ENCODE results near the gene MADD. TPM values are rescaled to one million over a fixed set of nuclear protein-coding genes. Genes with fewer than 3 reads are reported as not detected.

Gene MADD
- total RNA-seq, 2 experiments from 2014 or later, result 96.3 to 98.4 TPM

DNA sequence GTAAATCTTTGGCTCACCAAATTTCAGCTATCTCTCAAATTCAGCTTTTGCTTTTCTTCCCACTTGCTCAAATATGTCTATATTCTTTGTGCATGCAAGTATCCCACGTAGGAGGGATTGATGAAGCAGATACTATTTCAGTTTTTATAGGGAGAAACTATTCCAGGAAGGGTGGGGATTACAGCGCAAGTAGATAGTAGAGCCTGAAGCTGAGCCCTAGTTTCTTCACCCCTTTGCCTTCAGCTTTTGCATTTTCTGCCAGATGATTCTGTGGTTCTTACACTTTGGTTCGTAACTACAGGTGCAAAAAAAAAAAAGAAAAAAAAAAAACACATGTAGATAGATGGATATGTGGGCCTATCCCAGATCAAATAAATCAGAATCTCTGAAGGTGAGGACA is 18.2 kb upstream of the MADD start:
- no peak overlapping the region for H3K27ac Mint-ChIP-seq
- ChIA-PET CTCF (interaction anchor here (5.6 kb wide), 1 partner anchor 7 kb away, joined by 68 read pairs; the partner anchor contains the start of gene NR1H3), POLR2A (interaction anchor here (0.6 to 1.2 kb wide), 2 partner anchors 15 to 63 kb away, joined by 3 to 4 read pairs; no protein-coding TSS in a partner anchor)
- peaks cover 34% of the 10 kb centered on the region for H3K4me1 Mint-ChIP-seq (ENCODE audit: low read depth)
- H3K9me3 Mint-ChIP-seq (ENCODE audit: insufficient read depth), result no peaks in the 10 kb centered on the region
- DNase-seq (no peak), ATAC-seq (no peak)
- H3K4me3 Mint-ChIP-seq, result no peak overlapping the region
- peaks cover 10% of the 10 kb centered on the region for H3K36me3 Mint-ChIP-seq (ENCODE audit: low read depth)
- no peaks in the 10 kb centered on the region for H3K27me3 Mint-ChIP-seq (ENCODE audit: low read depth)

DNA sequence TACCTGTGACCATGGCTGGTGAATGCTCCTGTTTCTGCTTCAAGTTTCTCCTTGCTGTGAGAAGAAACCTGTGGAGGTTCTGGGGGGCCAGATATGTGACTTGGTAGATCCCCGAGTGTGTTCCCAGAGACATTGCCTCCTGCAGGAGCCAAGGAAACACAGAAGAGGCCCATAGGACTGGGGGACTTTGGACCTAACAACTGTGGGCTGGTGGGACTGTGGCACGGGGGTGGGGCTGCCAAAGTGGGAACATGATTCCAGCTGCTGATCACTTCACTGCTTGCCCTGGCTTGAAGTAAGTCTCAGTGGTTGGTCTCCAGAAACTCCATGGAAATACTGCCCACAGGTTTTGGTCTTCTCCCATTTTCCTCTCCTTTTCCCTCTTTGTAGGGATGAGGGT is 16.3 kb upstream of the MADD start:
- ChIA-PET POLR2A (interaction anchor here (0.7 kb wide), 2 partner anchors 9 to 12 kb away, joined by 3 read pairs; no protein-coding TSS in a partner anchor), CTCF (no interaction called here)
- peaks cover 2% of the 10 kb centered on the region for H3K36me3 Mint-ChIP-seq (ENCODE audit: low read depth)
- H3K4me1 Mint-ChIP-seq (ENCODE audit: low read depth), result peaks cover 31% of the 10 kb centered on the region
- DNase-seq (no peak), ATAC-seq (no peak)
- H3K4me3 Mint-ChIP-seq, result no peak overlapping the region
- H3K27me3 Mint-ChIP-seq (ENCODE audit: low read depth), result no peaks in the 10 kb centered on the region
- no peak overlapping the region for H3K27ac Mint-ChIP-seq
- no peaks in the 10 kb centered on the region for H3K9me3 Mint-ChIP-seq (ENCODE audit: insufficient read depth)

DNA sequence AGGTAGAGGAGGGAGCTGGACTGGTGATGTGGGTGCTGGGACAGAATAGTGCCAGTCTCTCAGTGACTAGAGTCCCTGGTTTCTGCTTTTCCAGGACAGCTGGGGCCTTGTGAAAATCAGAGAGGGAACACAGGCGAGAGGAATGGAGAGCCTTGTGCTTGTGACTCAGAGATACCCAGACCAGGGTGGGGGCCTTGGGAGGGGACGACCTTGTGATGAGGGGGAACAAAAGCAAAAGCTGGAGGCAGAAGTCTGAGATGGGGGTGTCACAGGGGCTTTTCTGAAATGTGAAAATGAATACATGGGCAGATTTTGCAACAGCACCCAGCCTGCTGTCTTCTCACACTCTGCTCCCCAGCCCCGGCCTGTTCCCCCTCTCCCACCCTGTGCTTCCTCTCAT is 15.5 kb upstream of the MADD start:
- Mint-ChIP-seq H3K27me3 (ENCODE audit: low read depth) (no peaks in the 10 kb centered on the region), H3K4me3 (no peak overlapping the region), H3K36me3 (ENCODE audit: low read depth) (peaks cover under 1% of the 10 kb centered on the region), H3K9me3 (ENCODE audit: insufficient read depth) (no peaks in the 10 kb centered on the region), H3K4me1 (ENCODE audit: low read depth) (peaks cover 35% of the 10 kb centered on the region), H3K27ac (no peak overlapping the region)
- CTCF ChIA-PET, result no interaction called here
- no peak for DNase-seq
- POLR2A ChIA-PET, result interaction anchor here (0.7 kb wide), 2 partner anchors 9 to 13 kb away, joined by 3 read pairs; no protein-coding TSS in a partner anchor
- no peak for ATAC-seq

DNA sequence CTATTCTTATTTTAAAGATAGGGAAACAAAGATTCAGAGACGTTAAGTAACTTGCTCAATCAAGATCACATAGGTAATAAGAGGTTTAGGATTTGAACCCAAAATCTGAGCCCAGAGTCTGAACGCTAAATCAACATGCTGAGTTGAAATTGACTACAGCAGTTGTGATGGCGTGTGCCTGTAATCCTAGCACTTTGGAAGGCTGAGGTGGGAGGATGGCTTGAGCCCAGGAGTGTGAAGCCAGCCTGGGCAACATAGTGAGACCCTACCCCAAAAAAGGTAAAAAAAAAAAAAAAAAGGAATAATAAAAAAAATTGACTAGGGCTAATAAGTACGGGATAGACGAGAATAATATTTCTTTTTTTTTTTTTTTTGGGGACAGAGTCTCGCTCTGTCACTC is 13.6 kb upstream of the MADD start:
- CTCF ChIA-PET, result interaction anchor here (3.9 to 4.7 kb wide), 3 partner anchors 8 to 78 kb away, joined by 54 to 68 read pairs (median 54); partner anchors contain the start of genes ACP2, ARFGAP2 and MADD

DNA sequence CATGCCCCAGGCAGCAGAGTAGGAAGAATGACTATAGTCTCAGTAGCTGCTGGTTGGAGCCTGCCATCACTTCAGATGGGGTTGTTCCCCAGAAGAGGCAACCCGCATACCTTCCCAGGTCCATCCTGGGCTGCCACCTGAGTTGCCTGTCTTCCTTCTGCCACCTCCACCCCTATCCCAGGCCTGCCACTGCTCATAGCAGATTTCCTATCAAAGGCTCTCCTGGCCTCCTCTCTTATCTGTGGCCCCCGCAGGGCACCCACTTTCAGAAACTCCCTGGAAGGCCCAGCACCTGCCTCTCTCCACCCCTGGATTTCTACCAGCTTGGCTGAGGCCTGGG is 12.8 kb upstream of the MADD start:
- ChIA-PET POLR2A (interaction anchor here (0.6 to 3.7 kb wide), 5 partner anchors 8 to 131 kb away, joined by 3 to 17 read pairs (median 4); partner anchors contain the start of genes ACP2 and DDB2), CTCF (interaction anchor here (3.9 to 4.7 kb wide), 3 partner anchors 8 to 79 kb away, joined by 54 to 68 read pairs (median 54); partner anchors contain the start of genes ACP2, ARFGAP2 and MADD)
- ATAC-seq (no peak), DNase-seq (no peak)
- Mint-ChIP-seq H3K27ac (no peak overlapping the region), H3K36me3 (ENCODE audit: low read depth) (peaks cover 2% of the 10 kb centered on the region), H3K4me3 (no peak overlapping the region), H3K9me3 (ENCODE audit: insufficient read depth) (no peaks in the 10 kb centered on the region), H3K27me3 (ENCODE audit: low read depth) (no peaks in the 10 kb centered on the region), H3K4me1 (ENCODE audit: low read depth) (peaks cover 34% of the 10 kb centered on the region)

More for the DNA sequence above, 13.6 kb upstream of the MADD start:
- POLR2A ChIA-PET, result interaction anchor here (0.6 kb wide), 1 partner anchor 132 kb away, joined by 3 read pairs; no protein-coding TSS in a partner anchor
- Mint-ChIP-seq H3K4me1 (ENCODE audit: low read depth) (peaks cover 37% of the 10 kb centered on the region), H3K27ac (no peak overlapping the region), H3K4me3 (no peak overlapping the region), H3K36me3 (ENCODE audit: low read depth) (no peaks in the 10 kb centered on the region), H3K27me3 (ENCODE audit: low read depth) (no peaks in the 10 kb centered on the region), H3K9me3 (ENCODE audit: insufficient read depth) (no peaks in the 10 kb centered on the region)
- ATAC-seq (no peak), DNase-seq (no peak)

DNA sequence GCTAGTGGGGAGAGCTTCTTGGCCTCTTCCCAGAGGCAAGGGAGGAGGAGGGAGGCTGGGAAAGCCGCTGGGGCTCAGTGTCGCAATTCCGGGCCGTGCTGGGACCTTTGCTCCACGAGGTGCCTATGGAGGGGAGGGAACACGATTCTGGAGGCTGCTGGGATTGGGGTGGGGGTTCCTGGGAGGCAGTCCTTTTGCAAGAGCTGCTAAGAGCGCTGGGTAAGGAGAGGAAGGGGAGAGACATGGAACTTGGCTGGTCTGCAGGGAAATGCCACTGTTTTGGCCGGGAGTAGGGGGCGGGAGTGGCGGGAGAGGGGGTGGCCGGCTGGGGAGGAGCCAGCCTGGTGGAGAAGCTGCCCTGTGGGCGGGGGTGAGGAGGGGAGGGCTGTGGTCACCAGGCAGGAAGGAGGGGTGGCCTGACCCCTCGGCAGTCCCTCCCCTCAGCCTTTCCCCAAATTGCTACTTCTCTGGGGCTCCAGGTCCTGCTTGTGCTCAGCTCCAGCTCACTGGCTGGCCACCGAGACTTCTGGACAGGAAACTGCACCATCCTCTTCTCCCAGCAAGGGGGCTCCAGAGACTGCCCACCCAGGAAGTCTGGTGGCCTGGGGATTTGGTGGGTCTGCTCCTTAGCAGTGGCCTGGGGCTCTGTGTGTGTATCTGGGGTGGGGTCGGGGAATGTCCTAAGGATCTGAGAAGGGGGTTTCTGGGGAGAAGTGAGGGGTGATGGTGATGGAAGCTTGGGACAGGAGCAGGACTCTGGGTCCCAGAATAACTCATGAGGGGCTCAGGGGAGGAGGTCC is 12.2 kb upstream of the MADD start, which contains the start of gene NR1H3:
Gene NR1H3 (plus strand): TSS at position 480 of the 800 bp plus-strand sequence. CDS start 1,221 bp downstream, outside the sequence.
- Mint-ChIP-seq H3K27me3 (ENCODE audit: low read depth) (no peaks in the 10 kb centered on the region), H3K9me3 (ENCODE audit: insufficient read depth) (no peaks in the 10 kb centered on the region), H3K4me3 (no peak within 1 kb of the TSS), H3K36me3 (ENCODE audit: low read depth) (peaks cover 2% of the 10 kb centered on the region), H3K4me1 (ENCODE audit: low read depth) (peaks cover 34% of the 10 kb centered on the region), H3K27ac (peak within 1 kb of the TSS; percentile 53)
- POLR2A ChIA-PET, result interaction anchor here (1.2 to 3.7 kb wide), 5 partner anchors 9 to 43 kb away, joined by 3 to 17 read pairs (median 5); partner anchors contain the start of genes ACP2 and DDB2
- no peak for DNase-seq
- ATAC-seq, result peak; percentile 25
- CTCF ChIA-PET, result interaction anchor here (3.4 to 4.7 kb wide), 4 partner anchors 9 to 79 kb away, joined by 29 to 68 read pairs (median 54); partner anchors contain the start of genes ACP2, ARFGAP2 and MADD

DNA sequence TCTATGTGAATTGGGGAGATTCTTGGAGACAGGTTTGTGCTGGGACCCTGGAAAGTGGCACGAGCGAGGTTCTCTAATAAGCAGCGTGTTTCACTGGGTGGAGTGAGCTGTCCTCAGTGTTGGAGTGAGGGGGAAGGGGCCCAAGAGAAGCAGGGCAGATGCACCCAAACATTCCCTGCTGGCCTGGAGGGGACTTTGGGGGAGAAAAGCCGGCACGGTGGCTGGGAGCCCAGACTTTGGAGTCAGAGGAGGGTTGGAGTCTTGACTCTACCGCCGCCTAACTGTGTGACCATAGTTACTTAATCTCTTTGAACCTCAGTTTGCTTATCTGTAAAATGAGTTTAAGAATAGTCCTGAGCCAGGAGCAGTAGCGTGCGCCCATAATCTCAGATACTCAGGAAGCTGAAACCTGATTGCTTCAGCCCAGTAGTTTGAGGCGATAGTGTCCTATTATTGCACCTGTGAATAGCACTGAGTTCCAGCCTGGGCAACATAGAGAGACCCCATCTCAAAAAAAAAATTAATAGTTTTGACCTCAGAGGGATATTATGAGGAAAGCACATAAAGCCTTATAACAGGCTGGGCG is 11.5 kb upstream of the MADD start:
- Mint-ChIP-seq H3K27me3 (ENCODE audit: low read depth) (no peaks in the 10 kb centered on the region), H3K27ac (peak overlapping the region; percentile 53), H3K9me3 (ENCODE audit: insufficient read depth) (no peaks in the 10 kb centered on the region), H3K4me3 (no peak overlapping the region), H3K4me1 (ENCODE audit: low read depth) (peaks cover 34% of the 10 kb centered on the region), H3K36me3 (ENCODE audit: low read depth) (peaks cover 2% of the 10 kb centered on the region)
- no peak for ATAC-seq
- no peak for DNase-seq
- POLR2A ChIA-PET, result interaction anchor here (1.3 to 3.7 kb wide), 4 partner anchors 10 to 43 kb away, joined by 4 to 17 read pairs (median 9); partner anchors contain the start of genes ACP2 and DDB2
- CTCF ChIA-PET, result interaction anchor here (0.9 to 4.7 kb wide), 16 partner anchors 10 to 587 kb away, joined by 3 to 68 read pairs (median 6); partner anchors contain the start of genes ACP2, ARFGAP2, DDB2 and MADD

DNA sequence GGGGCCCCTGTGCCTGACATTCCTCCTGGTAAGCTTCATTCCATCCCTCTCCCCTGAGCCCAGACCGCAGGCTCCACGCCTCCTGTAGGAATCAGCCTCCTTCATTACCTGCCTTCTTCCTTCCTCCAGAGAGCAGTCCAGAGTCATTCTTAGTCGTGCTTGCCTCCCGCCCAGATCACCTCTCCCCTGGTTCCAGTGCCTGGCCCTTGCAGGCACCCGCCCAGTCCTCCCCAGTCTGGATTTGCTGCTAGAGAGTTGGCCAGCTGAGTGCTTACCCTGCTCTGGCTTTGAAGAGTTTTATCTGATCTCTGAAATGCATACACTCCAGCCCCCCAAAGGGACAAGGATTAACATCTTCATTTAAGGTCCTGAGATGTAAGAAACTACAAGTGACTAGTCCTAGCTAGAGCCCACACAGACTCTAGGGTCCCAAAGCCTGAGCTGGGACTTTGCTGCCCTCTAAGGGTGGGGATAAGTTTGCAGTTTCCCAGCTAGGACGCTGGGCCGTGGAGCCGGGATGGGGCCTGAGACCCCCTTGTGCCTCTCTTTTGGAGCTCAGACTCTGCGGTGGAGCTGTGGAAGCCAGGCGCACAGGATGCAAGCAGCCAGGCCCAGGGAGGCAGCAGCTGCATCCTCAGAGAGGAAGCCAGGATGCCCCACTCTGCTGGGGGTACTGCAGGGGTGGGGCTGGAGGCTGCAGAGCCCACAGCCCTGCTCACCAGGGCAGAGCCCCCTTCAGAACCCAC is 10.5 kb upstream of the MADD start:
- ATAC-seq (peak; percentile 78), DNase-seq (peak; percentile 62)
- POLR2A ChIA-PET, result interaction anchor here (0.5 to 3.7 kb wide), 8 partner anchors 9 to 566 kb away, joined by 3 to 17 read pairs (median 5); partner anchors contain the start of genes ACP2 and DDB2
- Mint-ChIP-seq H3K27me3 (ENCODE audit: low read depth) (no peaks in the 10 kb centered on the region), H3K9me3 (ENCODE audit: insufficient read depth) (no peaks in the 10 kb centered on the region), H3K36me3 (ENCODE audit: low read depth) (peaks cover 8% of the 10 kb centered on the region), H3K27ac (peak overlapping the region; percentile 62), H3K4me3 (no peak overlapping the region), H3K4me1 (ENCODE audit: low read depth) (peaks cover 35% of the 10 kb centered on the region)
- CTCF ChIA-PET, result interaction anchor here (0.6 to 4.7 kb wide), 28 partner anchors 9 to 588 kb away, joined by 3 to 68 read pairs (median 4); partner anchors contain the start of genes ACP2, ARFGAP2, DDB2 and MADD

DNA sequence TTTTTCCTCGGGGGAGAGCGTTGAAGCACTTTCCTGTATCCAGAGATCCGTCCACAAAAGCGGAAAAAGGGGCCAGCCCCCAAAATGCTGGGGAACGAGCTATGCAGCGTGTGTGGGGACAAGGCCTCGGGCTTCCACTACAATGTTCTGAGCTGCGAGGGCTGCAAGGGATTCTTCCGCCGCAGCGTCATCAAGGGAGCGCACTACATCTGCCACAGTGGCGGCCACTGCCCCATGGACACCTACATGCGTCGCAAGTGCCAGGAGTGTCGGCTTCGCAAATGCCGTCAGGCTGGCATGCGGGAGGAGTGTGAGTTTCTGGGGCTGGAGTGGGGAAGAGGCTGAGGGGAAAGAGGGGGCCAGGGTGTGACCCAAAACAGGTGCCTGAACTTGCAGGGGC is 9.6 kb upstream of the MADD start:
- H3K4me1 Mint-ChIP-seq (ENCODE audit: low read depth), result peaks cover 37% of the 10 kb centered on the region
- ATAC-seq (no peak), DNase-seq (no peak)
- peak overlapping the region; percentile 62 for H3K27ac Mint-ChIP-seq
- no peaks in the 10 kb centered on the region for H3K9me3 Mint-ChIP-seq (ENCODE audit: insufficient read depth)
- H3K27me3 Mint-ChIP-seq (ENCODE audit: low read depth), result no peaks in the 10 kb centered on the region
- ChIA-PET CTCF (interaction anchor here (0.9 to 4.7 kb wide), 10 partner anchors 8 to 149 kb away, joined by 3 to 68 read pairs (median 27); partner anchors contain the start of genes ACP2, ARFGAP2, DDB2 and MADD), POLR2A (interaction anchor here (1.5 to 3.7 kb wide), 2 partner anchors 12 to 16 kb away, joined by 5 to 17 read pairs; partner anchors contain the start of gene ACP2)
- peaks cover 13% of the 10 kb centered on the region for H3K36me3 Mint-ChIP-seq (ENCODE audit: low read depth)
- H3K4me3 Mint-ChIP-seq, result no peak overlapping the region

DNA sequence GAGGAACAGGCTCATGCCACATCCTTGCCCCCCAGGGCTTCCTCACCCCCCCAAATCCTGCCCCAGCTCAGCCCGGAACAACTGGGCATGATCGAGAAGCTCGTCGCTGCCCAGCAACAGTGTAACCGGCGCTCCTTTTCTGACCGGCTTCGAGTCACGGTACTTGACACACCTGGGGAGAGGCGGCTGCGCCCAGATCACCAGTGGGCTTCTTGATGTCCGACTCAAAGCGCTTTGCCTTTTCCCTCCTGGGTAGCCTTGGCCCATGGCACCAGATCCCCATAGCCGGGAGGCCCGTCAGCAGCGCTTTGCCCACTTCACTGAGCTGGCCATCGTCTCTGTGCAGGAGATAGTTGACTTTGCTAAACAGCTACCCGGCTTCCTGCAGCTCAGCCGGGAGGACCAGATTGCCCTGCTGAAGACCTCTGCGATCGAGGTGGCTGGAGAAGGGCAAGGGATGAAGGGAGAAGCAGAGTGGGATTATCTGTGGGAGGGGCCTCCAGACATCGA is 8.6 kb upstream of the MADD start:
- ATAC-seq (no peak), DNase-seq (no peak)
- no peaks in the 10 kb centered on the region for H3K27me3 Mint-ChIP-seq (ENCODE audit: low read depth)
- H3K27ac Mint-ChIP-seq, result peak overlapping the region; percentile 64
- H3K4me3 Mint-ChIP-seq, result no peak overlapping the region
- ChIA-PET POLR2A (interaction anchor here (0.8 kb wide), 1 partner anchor 20 kb away, joined by 3 read pairs; no protein-coding TSS in a partner anchor), CTCF (interaction anchor here (3.0 to 4.7 kb wide), 2 partner anchors 13 to 46 kb away, joined by 27 to 68 read pairs; partner anchors contain the start of genes ACP2 and DDB2)
- peaks cover 45% of the 10 kb centered on the region for H3K4me1 Mint-ChIP-seq (ENCODE audit: low read depth)
- peaks cover 14% of the 10 kb centered on the region for H3K36me3 Mint-ChIP-seq (ENCODE audit: low read depth)
- H3K9me3 Mint-ChIP-seq (ENCODE audit: insufficient read depth), result no peaks in the 10 kb centered on the region

Data from activated CD8-positive, alpha-beta T cell treated with anti-CD3 and anti-CD28 coated beads, Interleukin-2, amount 10 ng/mL, durations not matched to agents 7 days and 5 days (primary cell).